HepG2 (cell line): Measurements from ENCODE around the gene MADCAM1. TPM values are rescaled to one million over a fixed set of nuclear protein-coding genes. Genes with fewer than 3 reads are reported as not detected.
A peak's percentile ranks its signal among the peaks of the same experiment; 100 is the strongest.

Source experiments
- CHD2 ChIP-seq: IDR thresholded peaks from 2 replicates; pipeline ENCODE4 v1.6.1; 2011; ENCODE audit warnings: low read depth, low read length, improper control_type of control experiment
- CREB1 ChIP-seq, 2 experiments: fragments of 450-650 bp in 1 of 2; IDR thresholded peaks; 2 replicates each; pipeline ENCODE4 v1.6.1; 2016 to 2017; ENCODE audit warnings: control low read depth in 1 of 2, mild to moderate bottlenecking in 1 of 2, missing compliant biosample characterization in 1 of 2, missing genetic modification characterization in 1 of 2
- IKZF1 ChIP-seq: fragments of 450-650 bp; IDR thresholded peaks from 2 replicates; pipeline ENCODE4 v1.7.1; 2016
- IKZF4 ChIP-seq: sonication (generic); formaldehyde crosslinking; IDR thresholded peaks from 2 replicates; pipeline ENCODE4 v1.5.1; 2020; ENCODE audit warnings: borderline replicate concordance, mild to moderate bottlenecking, low read depth, missing genetic modification reagents; ENCODE audit errors: not compliant biosample characterization
- MEIS2 ChIP-seq: sonication (generic); formaldehyde crosslinking; IDR thresholded peaks from 2 replicates; pipeline ENCODE4 v1.9.0; 2021; ENCODE audit warnings: mild to moderate bottlenecking, missing genetic modification reagents
- MTERF4 ChIP-seq: sonication (generic); formaldehyde crosslinking; IDR thresholded peaks from 2 replicates; pipeline ENCODE4 v1.8.0; 2023; ENCODE audit warnings: mild to moderate bottlenecking, missing genetic modification reagents
- NFIB ChIP-seq: sonication (generic); formaldehyde crosslinking; IDR thresholded peaks from 2 replicates; pipeline ENCODE4 v1.9.0; 2021; ENCODE audit warnings: missing genetic modification reagents, mild to moderate bottlenecking, borderline replicate concordance
- PHF21A ChIP-seq: sonication (generic); formaldehyde crosslinking; IDR thresholded peaks from 2 replicates; pipeline ENCODE4 v1.5.0; 2020; ENCODE audit warnings: mild to moderate bottlenecking, missing genetic modification reagents
- PRDM15 ChIP-seq: sonication (generic); formaldehyde crosslinking; IDR thresholded peaks from 2 replicates; pipeline ENCODE4 v1.4.0; 2020; ENCODE audit warnings: missing genetic modification reagents
- RFX3 ChIP-seq: IDR thresholded peaks from 2 replicates; pipeline ENCODE4 v1.6.1; 2016; ENCODE audit warnings: missing biosample characterization, missing genetic modification reagents
- RXRA ChIP-seq: sonication (generic); formaldehyde crosslinking; IDR thresholded peaks from 2 replicates; pipeline ENCODE4 v1.5.1; 2020; ENCODE audit warnings: missing genetic modification reagents
- SP140L ChIP-seq: sonication (generic); formaldehyde crosslinking; IDR thresholded peaks from 2 replicates; pipeline ENCODE4 v1.4.0; 2020; ENCODE audit warnings: missing genetic modification reagents, borderline replicate concordance
- TAF1 ChIP-seq: sonication (generic); formaldehyde crosslinking; IDR thresholded peaks from 2 replicates; pipeline ENCODE4 v1.4.0; 2020; ENCODE audit warnings: missing genetic modification reagents
- TFE3 ChIP-seq: IDR thresholded peaks from 2 replicates; pipeline ENCODE4 v1.6.1; 2016
- THAP11 ChIP-seq: IDR thresholded peaks from 2 replicates; pipeline ENCODE4 v1.6.1; 2016; ENCODE audit warnings: missing biosample characterization, missing genetic modification reagents
- U2AF2 ChIP-seq: fragments of 200-400 bp; formaldehyde crosslinking; IDR thresholded peaks from 2 replicates; pipeline ENCODE4 v1.6.1; 2017; ENCODE audit warnings: low read depth, mild to moderate bottlenecking, low read length
- ZBTB33 ChIP-seq: sonication (generic); formaldehyde crosslinking; IDR thresholded peaks from 2 replicates; pipeline ENCODE4 v1.4.0; 2020; ENCODE audit warnings: missing genetic modification reagents
- ZNF326 ChIP-seq: sonication (generic); formaldehyde crosslinking; IDR thresholded peaks from 2 replicates; pipeline ENCODE4 v1.4.0; 2020; ENCODE audit warnings: missing genetic modification reagents, borderline replicate concordance
- ZNF383 ChIP-seq: sonication (generic); formaldehyde crosslinking; IDR thresholded peaks from 2 replicates; pipeline ENCODE4 v1.4.0; 2020; ENCODE audit warnings: missing genetic modification reagents, mild to moderate bottlenecking, borderline replicate concordance
- ZNF441 ChIP-seq: sonication (generic); formaldehyde crosslinking; IDR thresholded peaks from 2 replicates; pipeline ENCODE4 v1.7.0; 2021; ENCODE audit warnings: missing genetic modification reagents, borderline replicate concordance
- ZNF615 ChIP-seq: sonication (generic); formaldehyde crosslinking; IDR thresholded peaks from 2 replicates; pipeline ENCODE4 v1.5.0; 2020; ENCODE audit warnings: mild to moderate bottlenecking, missing genetic modification reagents, borderline replicate concordance
- polyA plus RNA-seq, 8 experiments: library from polyadenylated mRNA; depleted of rRNA in 3 of 8; stranded (reverse) in 7 of 8; unstranded in 1 of 8; fragments of >200 nt; fragmentation: Illumina TruSeq in 4 of 8; extraction: Trizol in 4 of 8; gene quantifications; 2 replicates each; pipeline versions ENCODE4 v1.2.1 to v1.2.3, GENCODE V29; 2011 to 2016; ENCODE audit warnings: low read depth in 4 of 8, missing spikeins in 1 of 8, mixed read lengths in 1 of 8; ENCODE audit not compliant: insufficient read depth in 1 of 8
- total RNA-seq, 5 experiments: library from RNA; depleted of rRNA; stranded (reverse); fragments of >200 nt; fragmentation: Illumina TruSeq; extraction: Trizol; gene quantifications; 2 replicates each; pipeline ENCODE4 v1.2.3, GENCODE V29; 2016; ENCODE audit warnings: low read depth in 1 of 5

MADCAM1 gene
- total and polyA plus RNA-seq, 2 of the 13 experiments (the other 11 are each of a cell fraction or from before 2014, with no cell fraction given): 0.29 to 0.33 TPM

- TF ChIP-seq RFX3: no peak
- TF ChIP-seq IKZF1: no peak
- TF ChIP-seq ZNF326 (CRISPR knock-in tag): no peak
- TF ChIP-seq CREB1 (IDR thresholded peaks at IDR 0.05): peak; percentile 85
- TF ChIP-seq CREB1 (CRISPR knock-in tag; IDR thresholded peaks at IDR 0.05): no peak; the same call in 1 of the 2 replicates
- peak; percentile 32; the same call in 1 of the 2 replicates for TF ChIP-seq ZNF441
- TF ChIP-seq PRDM15 (CRISPR knock-in tag): no peak
- TF ChIP-seq SP140L (CRISPR knock-in tag): no peak
- TF ChIP-seq IKZF4 (CRISPR knock-in tag): no peak
- TF ChIP-seq ZNF383 (CRISPR knock-in tag): no peak; the same call in 1 of the 2 replicates
- no peak for TF ChIP-seq TAF1 (CRISPR knock-in tag)
- TF ChIP-seq CHD2: no peak
- no peak for TF ChIP-seq ZNF615 (CRISPR knock-in tag)
- TF ChIP-seq MEIS2 (CRISPR knock-in tag): 0 out of 2 replicates have a peak, but pooled peaks have one; percentile 40
- no peak for TF ChIP-seq U2AF2
- TF ChIP-seq RXRA (CRISPR knock-in tag): 0 out of 2 replicates have a peak, but pooled peaks have one; percentile 19
- peak; percentile 44; the same call in 1 of the 2 replicates for TF ChIP-seq ZBTB33 (CRISPR knock-in tag)
- TF ChIP-seq PHF21A (CRISPR knock-in tag): no peak
- no peak for TF ChIP-seq NFIB (CRISPR knock-in tag)
- TF ChIP-seq MTERF4 (CRISPR knock-in tag): no peak
- 0 out of 2 replicates have a peak, but pooled peaks have one; percentile 43 for TF ChIP-seq TFE3 (CRISPR knock-in tag)
- peak; percentile 43; the same call in 1 of the 2 replicates for TF ChIP-seq THAP11 (CRISPR knock-in tag)
These were observed 16.1 kb upstream of the MADCAM1 start (continued) for GRCh38 chr19:480016-480855.
